Ovary (tissue), 3 donors: ENCODE data around the gene OR3A2.

Source experiments
- CTCF ChIP-seq, 3 donors: fragments of 450-650 bp in 2 of 3; fragments of 200-600 bp in 1 of 3; IDR thresholded peaks; one replicate each; pipeline versions ENCODE4 v1.5.1 to v1.8.0; 2016 to 2022; ENCODE audit warnings: antibody characterized with exemption in 3 of 3, mild to moderate bottlenecking in 1 of 3
- EP300 ChIP-seq: sonication (generic); formaldehyde crosslinking; IDR thresholded peaks from one replicate; pipeline ENCODE4 v1.6.1; 2017; ENCODE audit warnings: antibody characterized with exemption
- POLR2A ChIP-seq: fragments of 450-650 bp; IDR thresholded peaks from one replicate; pipeline ENCODE4 v1.6.1; 2017; ENCODE audit warnings: antibody characterized with exemption, mild to moderate bottlenecking, moderate library complexity
- donor health status: DM: no; HTN: no; CAD: no.

- TF ChIP-seq CTCF (IDR thresholded peaks at IDR 0.05) = no peak
- TF ChIP-seq POLR2A = no peak
- no peak for TF ChIP-seq EP300
Measured at GRCh38 chr17:3276126-3276525, 110.0 kb downstream of the OR3A2 start.
